Epithelial cell of proximal tubule (primary cell): Measurements from ENCODE around the gene RICTOR. TPM values are rescaled to one million over a fixed set of nuclear protein-coding genes. Genes with fewer than 3 reads are reported as not detected.

ENCODE experiments used
- DNase-seq: peaks from one replicate; pipeline ENCODE4 v3.0.0-alpha.2; 2011; ENCODE audit warnings: low read depth
- H3K4me3 ChIP-seq: 2 replicates; pipeline ENCODE4 v1.5.1; 2011; ENCODE audit warnings: low read depth, mild to moderate bottlenecking, low read length
- CTCF ChIP-seq: conservative IDR thresholded peaks from 2 replicates; pipeline ENCODE4 v1.5.1; 2012; ENCODE audit warnings: low read depth, mild to moderate bottlenecking, low read length
- total RNA-seq: library from RNA; depleted of rRNA; stranded (reverse); fragments of >200 nt; gene quantifications from 2 replicates; pipeline ENCODE4 v1.2.3, GENCODE V29; 2015

RICTOR gene
- total RNA-seq, 1 donor from 2014 or later, result 13.8 TPM

DNA sequence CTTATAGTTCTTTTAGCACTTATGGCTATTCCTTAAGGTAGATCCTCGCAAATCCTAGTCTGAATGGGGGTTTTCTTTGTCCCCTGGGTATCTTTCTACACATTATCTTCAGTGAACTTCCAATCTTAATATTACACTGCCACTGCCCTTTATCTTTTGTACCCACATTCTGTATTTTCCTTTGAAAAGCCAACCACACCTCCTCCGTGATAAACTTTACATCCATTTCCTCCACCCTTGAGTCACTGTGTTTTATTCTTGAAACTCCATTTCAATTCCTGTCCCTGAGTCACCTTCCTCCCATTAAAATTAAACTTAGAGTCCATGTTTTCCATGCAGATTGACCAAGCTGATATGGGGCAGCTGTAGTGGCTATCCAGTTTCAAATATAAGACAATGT, 43.2 kb upstream of the RICTOR start:
- no peak for TF ChIP-seq CTCF
- H3K4me3 ChIP-seq, result no peak overlapping the region
- no peak for DNase-seq

- no peak for TF ChIP-seq CTCF
- DNase-seq, result no peak
- no peak overlapping the region for H3K4me3 ChIP-seq
Measured at GRCh38 chr5:39116344-39117170, 42.4 kb upstream of the RICTOR start.

- no peak for DNase-seq
- TF ChIP-seq CTCF, result no peak
- no peak overlapping the region for H3K4me3 ChIP-seq
Measured at GRCh38 chr5:39115644-39116343, 41.6 kb upstream of the RICTOR start.

DNA sequence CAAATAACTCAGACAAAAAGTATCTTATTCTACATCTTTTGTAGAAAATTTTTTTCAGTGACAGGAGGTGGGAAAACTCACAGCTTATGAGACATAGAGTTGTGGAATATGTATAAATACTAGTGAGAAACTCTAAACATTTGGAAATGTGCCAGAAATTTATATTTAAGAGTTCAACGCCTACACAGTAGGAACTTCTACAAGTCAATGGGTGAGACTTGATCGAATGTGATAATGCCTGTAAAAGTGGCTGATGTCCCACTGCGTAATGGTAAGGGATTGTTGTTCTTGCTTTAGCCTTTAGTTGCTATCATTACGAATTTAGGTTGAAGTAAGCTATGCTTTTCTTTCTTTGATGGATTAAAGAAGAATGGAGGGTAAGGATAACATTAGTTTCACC, 40.0 kb upstream of the RICTOR start:
- no peak for TF ChIP-seq CTCF
- DNase-seq, result no peak
- H3K4me3 ChIP-seq, result no peak overlapping the region

DNA sequence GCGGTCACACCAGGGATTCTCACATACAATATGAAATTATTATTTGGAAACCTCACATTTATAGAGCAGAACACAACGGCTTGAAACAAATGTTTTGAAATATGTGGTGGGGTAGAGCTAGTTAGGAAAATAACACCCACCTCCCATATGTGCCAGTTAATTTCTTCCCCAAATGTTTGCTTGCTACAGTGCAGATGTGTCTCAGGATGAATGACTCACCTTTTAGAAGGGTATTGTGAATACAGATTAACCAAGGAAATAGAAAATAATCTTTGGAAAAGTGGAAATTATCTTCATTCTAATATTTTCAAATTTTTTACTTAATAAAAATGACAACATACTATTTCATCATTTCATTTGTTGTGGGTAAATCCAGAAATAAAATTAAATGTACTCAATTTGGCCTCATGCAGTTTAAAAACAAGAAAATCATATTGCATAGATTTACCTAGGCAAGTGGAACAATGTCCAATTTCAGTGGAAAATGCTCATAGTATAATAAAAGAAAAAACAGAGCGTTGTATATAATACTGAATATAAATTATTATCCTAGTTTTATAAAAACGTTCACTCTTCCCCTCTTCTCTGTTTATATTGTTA, 39.3 kb upstream of the RICTOR start:
- H3K4me3 ChIP-seq, result no peak overlapping the region
- no peak for TF ChIP-seq CTCF
- no peak for DNase-seq

DNA sequence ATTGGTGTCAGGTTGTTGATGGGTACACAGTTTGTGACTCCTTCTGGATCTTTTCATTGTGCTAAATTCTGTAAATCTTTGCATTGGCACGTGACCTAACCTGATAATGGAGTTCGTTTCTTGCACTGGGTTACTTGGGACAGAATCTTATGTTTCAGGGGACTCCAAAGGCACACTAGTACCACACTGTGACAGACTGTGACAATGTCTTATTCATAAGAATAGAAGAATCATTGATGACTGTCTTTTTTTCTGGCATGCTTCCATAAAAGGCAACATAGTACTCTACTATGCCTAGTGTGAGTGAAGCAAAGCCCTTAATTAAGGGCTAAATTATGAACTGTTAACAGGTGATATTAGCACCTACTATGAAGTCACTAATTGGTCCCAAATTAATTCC, 35.4 kb upstream of the RICTOR start:
- no peak for DNase-seq
- no peak for TF ChIP-seq CTCF
- no peak overlapping the region for H3K4me3 ChIP-seq
